ENCODE measurements around the gene CCDC71L.

The CCDC71L gene

DNA sequence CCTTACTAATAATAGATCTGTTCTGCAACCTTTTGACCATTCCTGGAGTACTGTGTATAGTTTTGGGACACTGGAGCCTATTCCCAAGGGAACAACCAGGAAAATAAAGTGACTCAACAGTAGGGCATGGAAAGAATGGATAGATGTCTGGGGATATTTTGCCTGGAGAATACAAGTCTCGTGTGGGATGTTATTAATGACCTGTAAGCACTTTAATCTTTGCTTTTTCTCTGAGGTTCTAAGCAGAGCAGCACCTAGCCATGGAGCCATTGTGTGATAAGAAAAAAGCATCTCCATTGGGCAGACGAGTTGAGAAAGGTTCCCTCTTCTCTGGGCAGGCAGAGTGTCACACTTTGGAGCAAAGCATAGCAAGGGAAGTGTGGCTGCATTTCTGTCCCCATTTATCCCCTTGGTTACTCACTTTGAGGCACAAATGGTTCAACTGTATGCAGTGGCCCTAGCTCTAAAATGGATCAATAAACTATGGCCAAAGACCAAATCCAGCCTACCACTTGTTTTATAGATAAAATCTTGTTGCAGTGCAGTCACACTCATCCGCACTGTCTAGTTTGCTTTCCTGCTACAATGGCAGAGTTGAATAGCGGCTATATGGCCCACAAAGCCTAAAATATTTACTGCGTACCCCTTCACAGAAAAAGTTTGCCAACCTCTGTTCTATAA is 21.0 kb upstream of the CCDC71L start:
- 0 out of 2 replicates have a peak, but pooled peaks have one; percentile 58 for TF ChIP-seq CSDC2 (CRISPR knock-in tag; IDR thresholded peaks at IDR 0.05)
- TF ChIP-seq PPARA (CRISPR knock-in tag; IDR thresholded peaks at IDR 0.05; ENCODE audit: borderline replicate concordance), result no peak
- peak; percentile 71 for TF ChIP-seq ISL1 (CRISPR knock-in tag; IDR thresholded peaks at IDR 0.05)
- ATAC-seq, result peak; percentile 88

DNA sequence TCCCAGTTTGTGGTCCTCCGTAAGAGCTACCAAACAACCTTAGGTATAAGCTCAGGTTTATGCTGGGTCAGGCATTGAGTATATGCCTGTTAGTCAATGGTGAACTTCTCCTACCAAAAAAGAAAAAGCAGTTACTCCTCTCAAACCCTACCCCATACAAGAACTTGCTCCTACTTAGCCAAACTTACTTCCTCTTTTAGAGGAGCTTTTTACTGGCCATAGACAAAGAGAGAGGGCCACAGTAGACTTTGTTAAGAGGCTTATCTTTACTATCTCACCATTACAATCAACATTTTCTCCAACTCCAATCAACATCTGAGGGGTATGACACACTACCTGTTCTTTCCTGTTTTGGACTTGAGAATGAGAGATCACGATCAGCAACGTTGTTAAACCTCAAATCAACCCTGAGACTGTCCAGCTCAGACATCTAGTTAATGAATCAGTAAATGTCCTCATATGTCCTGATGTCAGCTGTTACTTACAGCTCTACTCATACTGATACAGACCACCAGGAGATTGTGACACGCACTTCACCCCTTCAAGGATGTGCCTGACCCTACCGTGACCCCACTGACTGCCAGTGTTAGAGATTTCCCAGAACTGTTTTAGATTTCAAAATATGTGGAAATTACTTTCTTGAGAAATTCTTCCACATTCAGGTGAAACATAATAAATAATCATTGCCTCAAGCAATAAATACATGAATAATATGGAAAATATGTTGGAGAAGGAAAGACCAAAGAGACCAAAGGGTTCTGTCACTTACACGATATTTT is 18.4 kb upstream of the CCDC71L start:
- TF ChIP-seq, protein P1, sequence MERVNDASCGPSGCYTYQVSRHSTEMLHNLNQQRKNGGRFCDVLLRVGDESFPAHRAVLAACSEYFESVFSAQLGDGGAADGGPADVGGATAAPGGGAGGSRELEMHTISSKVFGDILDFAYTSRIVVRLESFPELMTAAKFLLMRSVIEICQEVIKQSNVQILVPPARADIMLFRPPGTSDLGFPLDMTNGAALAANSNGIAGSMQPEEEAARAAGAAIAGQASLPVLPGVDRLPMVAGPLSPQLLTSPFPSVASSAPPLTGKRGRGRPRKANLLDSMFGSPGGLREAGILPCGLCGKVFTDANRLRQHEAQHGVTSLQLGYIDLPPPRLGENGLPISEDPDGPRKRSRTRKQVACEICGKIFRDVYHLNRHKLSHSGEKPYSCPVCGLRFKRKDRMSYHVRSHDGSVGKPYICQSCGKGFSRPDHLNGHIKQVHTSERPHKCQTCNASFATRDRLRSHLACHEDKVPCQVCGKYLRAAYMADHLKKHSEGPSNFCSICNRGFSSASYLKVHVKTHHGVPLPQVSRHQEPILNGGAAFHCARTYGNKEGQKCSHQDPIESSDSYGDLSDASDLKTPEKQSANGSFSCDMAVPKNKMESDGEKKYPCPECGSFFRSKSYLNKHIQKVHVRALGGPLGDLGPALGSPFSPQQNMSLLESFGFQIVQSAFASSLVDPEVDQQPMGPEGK (CRISPR knock-in tag; IDR thresholded peaks at IDR 0.05; ENCODE audit: borderline replicate concordance), result peak; percentile 69; the same call in 1 of the 2 replicates
- TF ChIP-seq SNAI2 (CRISPR knock-in tag; IDR thresholded peaks at IDR 0.05) (0 out of 2 replicates have a peak, but pooled peaks have one; percentile 78), TOX (CRISPR knock-in tag; IDR thresholded peaks at IDR 0.05; ENCODE audit: borderline replicate concordance) (0 out of 2 replicates have a peak, but pooled peaks have one; percentile 62), ISL1 (CRISPR knock-in tag; IDR thresholded peaks at IDR 0.05) (peak; percentile 98), ZNF70 (CRISPR knock-in tag; IDR thresholded peaks at IDR 0.05) (no peak), GLIS3 (CRISPR knock-in tag; IDR thresholded peaks at IDR 0.05) (no peak), PPARA (CRISPR knock-in tag; IDR thresholded peaks at IDR 0.05; ENCODE audit: borderline replicate concordance) (no peak), ARNTL (CRISPR knock-in tag; IDR thresholded peaks at IDR 0.05; ENCODE audit: borderline replicate concordance, low read depth) (no peak), TCF4 (CRISPR knock-in tag; IDR thresholded peaks at IDR 0.05; ENCODE audit: borderline replicate concordance) (peak; percentile 60), RARB (CRISPR knock-in tag; IDR thresholded peaks at IDR 0.05) (peak; percentile 30; the same call in 1 of the 2 replicates), OSR1 (CRISPR knock-in tag; IDR thresholded peaks at IDR 0.05) (no peak), ZNF8 (CRISPR knock-in tag; IDR thresholded peaks at IDR 0.05) (0 out of 2 replicates have a peak, but pooled peaks have one; percentile 8), CSDC2 (CRISPR knock-in tag; IDR thresholded peaks at IDR 0.05) (peak; percentile 95), BACH2 (CRISPR knock-in tag; IDR thresholded peaks at IDR 0.05; ENCODE audit: borderline replicate concordance) (no peak), ESRRG (CRISPR knock-in tag; IDR thresholded peaks at IDR 0.05) (peak; percentile 42; the same call in 1 of the 2 replicates), ZNF565 (CRISPR knock-in tag; conservative IDR thresholded peaks at IDR 0.05; ENCODE audit: low read depth) (no peak), ZFP3 (CRISPR knock-in tag; IDR thresholded peaks at IDR 0.05) (peak; percentile 81), ZFP30 (CRISPR knock-in tag; IDR thresholded peaks at IDR 0.05) (peak; percentile 35; the same call in 1 of the 2 replicates), ZC3H10 (CRISPR knock-in tag; IDR thresholded peaks at IDR 0.05) (no peak)
- TF ChIP-seq, protein P2, sequence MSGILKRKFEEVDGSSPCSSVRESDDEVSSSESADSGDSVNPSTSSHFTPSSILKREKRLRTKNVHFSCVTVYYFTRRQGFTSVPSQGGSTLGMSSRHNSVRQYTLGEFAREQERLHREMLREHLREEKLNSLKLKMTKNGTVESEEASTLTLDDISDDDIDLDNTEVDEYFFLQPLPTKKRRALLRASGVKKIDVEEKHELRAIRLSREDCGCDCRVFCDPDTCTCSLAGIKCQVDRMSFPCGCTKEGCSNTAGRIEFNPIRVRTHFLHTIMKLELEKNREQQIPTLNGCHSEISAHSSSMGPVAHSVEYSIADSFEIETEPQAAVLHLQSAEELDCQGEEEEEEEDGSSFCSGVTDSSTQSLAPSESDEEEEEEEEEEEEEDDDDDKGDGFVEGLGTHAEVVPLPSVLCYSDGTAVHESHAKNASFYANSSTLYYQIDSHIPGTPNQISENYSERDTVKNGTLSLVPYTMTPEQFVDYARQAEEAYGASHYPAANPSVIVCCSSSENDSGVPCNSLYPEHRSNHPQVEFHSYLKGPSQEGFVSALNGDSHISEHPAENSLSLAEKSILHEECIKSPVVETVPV (CRISPR knock-in tag; IDR thresholded peaks at IDR 0.05), result no peak
- TF ChIP-seq, protein P3, sequence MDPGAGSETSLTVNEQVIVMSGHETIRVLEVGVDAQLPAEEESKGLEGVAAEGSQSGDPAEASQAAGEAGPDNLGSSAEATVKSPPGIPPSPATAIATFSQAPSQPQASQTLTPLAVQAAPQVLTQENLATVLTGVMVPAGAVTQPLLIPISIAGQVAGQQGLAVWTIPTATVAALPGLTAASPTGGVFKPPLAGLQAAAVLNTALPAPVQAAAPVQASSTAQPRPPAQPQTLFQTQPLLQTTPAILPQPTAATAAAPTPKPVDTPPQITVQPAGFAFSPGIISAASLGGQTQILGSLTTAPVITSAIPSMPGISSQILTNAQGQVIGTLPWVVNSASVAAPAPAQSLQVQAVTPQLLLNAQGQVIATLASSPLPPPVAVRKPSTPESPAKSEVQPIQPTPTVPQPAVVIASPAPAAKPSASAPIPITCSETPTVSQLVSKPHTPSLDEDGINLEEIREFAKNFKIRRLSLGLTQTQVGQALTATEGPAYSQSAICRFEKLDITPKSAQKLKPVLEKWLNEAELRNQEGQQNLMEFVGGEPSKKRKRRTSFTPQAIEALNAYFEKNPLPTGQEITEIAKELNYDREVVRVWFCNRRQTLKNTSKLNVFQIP (CRISPR knock-in tag; IDR thresholded peaks at IDR 0.05; ENCODE audit: borderline replicate concordance, low read depth), result no peak
- TF ChIP-seq, protein P4, sequence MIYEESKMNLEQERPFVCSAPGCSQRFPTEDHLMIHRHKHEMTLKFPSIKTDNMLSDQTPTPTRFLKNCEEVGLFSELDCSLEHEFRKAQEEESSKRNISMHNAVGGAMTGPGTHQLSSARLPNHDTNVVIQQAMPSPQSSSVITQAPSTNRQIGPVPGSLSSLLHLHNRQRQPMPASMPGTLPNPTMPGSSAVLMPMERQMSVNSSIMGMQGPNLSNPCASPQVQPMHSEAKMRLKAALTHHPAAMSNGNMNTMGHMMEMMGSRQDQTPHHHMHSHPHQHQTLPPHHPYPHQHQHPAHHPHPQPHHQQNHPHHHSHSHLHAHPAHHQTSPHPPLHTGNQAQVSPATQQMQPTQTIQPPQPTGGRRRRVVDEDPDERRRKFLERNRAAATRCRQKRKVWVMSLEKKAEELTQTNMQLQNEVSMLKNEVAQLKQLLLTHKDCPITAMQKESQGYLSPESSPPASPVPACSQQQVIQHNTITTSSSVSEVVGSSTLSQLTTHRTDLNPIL (CRISPR knock-in tag; IDR thresholded peaks at IDR 0.05; ENCODE audit: low read depth), result peak; percentile 93
- TF ChIP-seq, protein P5, sequence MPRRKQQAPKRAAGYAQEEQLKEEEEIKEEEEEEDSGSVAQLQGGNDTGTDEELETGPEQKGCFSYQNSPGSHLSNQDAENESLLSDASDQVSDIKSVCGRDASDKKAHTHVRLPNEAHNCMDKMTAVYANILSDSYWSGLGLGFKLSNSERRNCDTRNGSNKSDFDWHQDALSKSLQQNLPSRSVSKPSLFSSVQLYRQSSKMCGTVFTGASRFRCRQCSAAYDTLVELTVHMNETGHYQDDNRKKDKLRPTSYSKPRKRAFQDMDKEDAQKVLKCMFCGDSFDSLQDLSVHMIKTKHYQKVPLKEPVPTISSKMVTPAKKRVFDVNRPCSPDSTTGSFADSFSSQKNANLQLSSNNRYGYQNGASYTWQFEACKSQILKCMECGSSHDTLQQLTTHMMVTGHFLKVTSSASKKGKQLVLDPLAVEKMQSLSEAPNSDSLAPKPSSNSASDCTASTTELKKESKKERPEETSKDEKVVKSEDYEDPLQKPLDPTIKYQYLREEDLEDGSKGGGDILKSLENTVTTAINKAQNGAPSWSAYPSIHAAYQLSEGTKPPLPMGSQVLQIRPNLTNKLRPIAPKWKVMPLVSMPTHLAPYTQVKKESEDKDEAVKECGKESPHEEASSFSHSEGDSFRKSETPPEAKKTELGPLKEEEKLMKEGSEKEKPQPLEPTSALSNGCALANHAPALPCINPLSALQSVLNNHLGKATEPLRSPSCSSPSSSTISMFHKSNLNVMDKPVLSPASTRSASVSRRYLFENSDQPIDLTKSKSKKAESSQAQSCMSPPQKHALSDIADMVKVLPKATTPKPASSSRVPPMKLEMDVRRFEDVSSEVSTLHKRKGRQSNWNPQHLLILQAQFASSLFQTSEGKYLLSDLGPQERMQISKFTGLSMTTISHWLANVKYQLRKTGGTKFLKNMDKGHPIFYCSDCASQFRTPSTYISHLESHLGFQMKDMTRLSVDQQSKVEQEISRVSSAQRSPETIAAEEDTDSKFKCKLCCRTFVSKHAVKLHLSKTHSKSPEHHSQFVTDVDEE (CRISPR knock-in tag; IDR thresholded peaks at IDR 0.05), result peak; percentile 57; the same call in 1 of the 2 replicates
- peak; percentile 83 for ATAC-seq
